GM21381 (cell line): ENCODE data around the gene SIPA1L3.
"Not testable (repeated sequence)": the region's sequence is repeated elsewhere in the genome, so short reads cannot be mapped to it uniquely, and the experiment has no call there.

Experiments
- ATAC-seq: cut with Tn5 transposase; IDR thresholded peaks from one replicate; pipeline ENCODE4 v1.9.1; 2021; ENCODE audit warnings: mild to moderate bottlenecking, moderate library complexity; ENCODE audit not compliant: unreplicated experiment

SIPA1L3 gene

GRCh38 chr19:37909661-37910199, 2.7 kb downstream of the SIPA1L3 start:
- no peak for ATAC-seq

- ATAC-seq, result peak; percentile 48
Observed at GRCh38 chr19:37914908-37915307, 7.9 kb downstream of the SIPA1L3 start.

GRCh38 chr19:37920591-37921450, 13.8 kb downstream of the SIPA1L3 start:
- ATAC-seq, result no peak

- ATAC-seq, result not testable (repeated sequence)
Observed at GRCh38 chr19:37924573-37924972, 17.6 kb downstream of the SIPA1L3 start.

- ATAC-seq, result no peak
Observed at GRCh38 chr19:37925212-37925611, 18.2 kb downstream of the SIPA1L3 start.

GRCh38 chr19:37926255-37926654, 19.2 kb downstream of the SIPA1L3 start:
- ATAC-seq, result no peak

GRCh38 chr19:37926711-37927110, 19.7 kb downstream of the SIPA1L3 start:
- no peak for ATAC-seq

GRCh38 chr19:37928527-37929286, 21.7 kb downstream of the SIPA1L3 start:
- ATAC-seq, result no peak

GRCh38 chr19:37929355-37929923, 22.4 kb downstream of the SIPA1L3 start:
- no peak for ATAC-seq

- ATAC-seq, result no peak
Observed at GRCh38 chr19:37930416-37930815, 23.4 kb downstream of the SIPA1L3 start.

- ATAC-seq, result peak; percentile 40
Observed at GRCh38 chr19:37931881-37932655, 25.1 kb downstream of the SIPA1L3 start.

GRCh38 chr19:37932985-37933936, 26.3 kb downstream of the SIPA1L3 start:
- no peak for ATAC-seq

- no peak for ATAC-seq
Observed at GRCh38 chr19:37933937-37934358, 26.9 kb downstream of the SIPA1L3 start.

- ATAC-seq, result no peak
Observed at GRCh38 chr19:37935341-37935740, 28.3 kb downstream of the SIPA1L3 start.

- no peak for ATAC-seq
Observed at GRCh38 chr19:37936166-37936565, 29.2 kb downstream of the SIPA1L3 start.

- ATAC-seq, result no peak
Observed at GRCh38 chr19:37936886-37937285, 29.9 kb downstream of the SIPA1L3 start.

- ATAC-seq, result no peak
Observed at GRCh38 chr19:37938353-37938752, 31.3 kb downstream of the SIPA1L3 start.

- no peak for ATAC-seq
Observed at GRCh38 chr19:37941782-37942515, 34.9 kb downstream of the SIPA1L3 start.

GRCh38 chr19:37942516-37942902, 35.5 kb downstream of the SIPA1L3 start:
- no peak for ATAC-seq
